Breast epithelium (tissue), 4 donors: ENCODE data around the gene SPOCK1. TPM values are rescaled to one million over a fixed set of nuclear protein-coding genes. Genes with fewer than 3 reads are reported as not detected.

ENCODE experiments used
- DNase-seq, 2 donors: peaks; one replicate each; pipeline ENCODE4 v3.0.0-alpha.2; 2019; ENCODE audit warnings: low spot score in 2 of 2
- H3K27ac ChIP-seq, 2 donors: fragments of 200-600 bp; sonication (generic) in 1 of 2; one replicate each; pipeline ENCODE4 v1.5.1; 2016 to 2019; ENCODE audit warnings: mild to moderate bottlenecking in 1 of 2
- H3K27me3 ChIP-seq, 2 donors: fragments of 200-600 bp; sonication (generic) in 1 of 2; one replicate each; pipeline versions ENCODE4 v1.5.1 to v1.6.0; 2017 to 2019; ENCODE audit warnings: control low read depth in 1 of 2, mild to moderate bottlenecking in 1 of 2
- H3K36me3 ChIP-seq: fragments of 200-600 bp; one replicate; pipeline ENCODE4 v1.5.1; 2019
- H3K4me1 ChIP-seq, 2 donors: fragments of 200-600 bp; sonication (generic); one replicate each; pipeline ENCODE4 v1.5.1; 2016 to 2019; ENCODE audit warnings: control low read depth in 1 of 2
- H3K4me3 ChIP-seq, 3 donors: fragments of 200-600 bp; sonication (generic); 1 replicate in 2 of 3; 2 replicates in 1 of 3; pipeline ENCODE4 v1.5.1; 2016 to 2019; ENCODE audit warnings: mild to moderate bottlenecking in 3 of 3, moderate library complexity in 2 of 3
- H3K9me3 ChIP-seq, 2 donors: fragments of 200-600 bp; sonication (generic) in 1 of 2; one replicate each; pipeline ENCODE4 v1.5.1; 2016 to 2019; ENCODE audit warnings: control low read depth in 1 of 2
- POLR2A ChIP-seq: fragments of 450-650 bp; IDR thresholded peaks from one replicate; pipeline ENCODE4 v1.6.1; 2016; ENCODE audit warnings: antibody characterized with exemption, mild to moderate bottlenecking, moderate library complexity
- POLR2AphosphoS5 ChIP-seq, 3 donors: sonication (generic); formaldehyde crosslinking; IDR thresholded peaks; one replicate each; pipeline ENCODE4 v1.6.1; 2017; ENCODE audit warnings: antibody characterized with exemption in 3 of 3
- intact Hi-C: fragments of 100-400 bp; cut with DNase I; formaldehyde crosslinking; loops from one replicate; pipeline ENCODE4 v1.15.1; 2023; ENCODE audit warnings: low total_unique reads
- total RNA-seq, 3 donors: library from RNA; depleted of rRNA; stranded (reverse); fragments of >200 nt; gene quantifications; one replicate each; pipeline ENCODE4 v1.1.0, GENCODE V29; 2016
- TF ChIP-seq, protein P1 (sequence below), 3 donors: fragments of 450-650 bp; IDR thresholded peaks; one replicate each; pipeline ENCODE4 v1.5.1; 2016 to 2017; ENCODE audit warnings: antibody characterized with exemption in 3 of 3, mild to moderate bottlenecking in 3 of 3, moderate library complexity in 3 of 3

The SPOCK1 gene
- total RNA-seq, 3 donors from 2014 or later, result 14.5 to 52.0 (median 24.3) TPM

DNA sequence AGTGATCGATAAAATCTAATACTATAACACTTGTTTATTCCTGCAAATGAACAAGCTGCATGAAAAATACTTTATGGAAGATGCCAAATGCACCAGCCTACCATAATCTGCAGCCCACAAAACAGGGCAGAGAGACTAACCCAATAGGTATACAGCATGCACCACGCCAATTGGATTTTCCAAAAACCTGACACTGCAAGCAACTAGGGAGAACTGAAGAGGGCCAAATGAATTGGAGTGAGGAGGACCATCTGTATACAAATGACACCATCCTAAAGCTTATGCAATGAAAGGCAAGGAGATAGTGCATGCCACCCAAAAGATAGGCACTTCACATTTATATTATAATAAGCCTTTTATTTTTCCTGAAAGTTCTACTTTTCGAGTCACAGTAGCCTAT lies 100.4 kb downstream of the SPOCK1 start:
- Histone ChIP-seq H3K36me3 (no peaks in the 10 kb centered on the region), H3K27me3 (peaks cover 0 to 5% of the 10 kb centered on the region in 2 donors), H3K4me3 (no peak overlapping the region), H3K4me1 (no peaks in the 10 kb centered on the region), H3K9me3 (no peaks in the 10 kb centered on the region), H3K27ac (no peak overlapping the region)
- intact Hi-C loops, result no loop called here
- TF ChIP-seq POLR2AphosphoS5 (IDR thresholded peaks at IDR 0.05) (no peak), POLR2A (no peak)
- TF ChIP-seq, protein P1, sequence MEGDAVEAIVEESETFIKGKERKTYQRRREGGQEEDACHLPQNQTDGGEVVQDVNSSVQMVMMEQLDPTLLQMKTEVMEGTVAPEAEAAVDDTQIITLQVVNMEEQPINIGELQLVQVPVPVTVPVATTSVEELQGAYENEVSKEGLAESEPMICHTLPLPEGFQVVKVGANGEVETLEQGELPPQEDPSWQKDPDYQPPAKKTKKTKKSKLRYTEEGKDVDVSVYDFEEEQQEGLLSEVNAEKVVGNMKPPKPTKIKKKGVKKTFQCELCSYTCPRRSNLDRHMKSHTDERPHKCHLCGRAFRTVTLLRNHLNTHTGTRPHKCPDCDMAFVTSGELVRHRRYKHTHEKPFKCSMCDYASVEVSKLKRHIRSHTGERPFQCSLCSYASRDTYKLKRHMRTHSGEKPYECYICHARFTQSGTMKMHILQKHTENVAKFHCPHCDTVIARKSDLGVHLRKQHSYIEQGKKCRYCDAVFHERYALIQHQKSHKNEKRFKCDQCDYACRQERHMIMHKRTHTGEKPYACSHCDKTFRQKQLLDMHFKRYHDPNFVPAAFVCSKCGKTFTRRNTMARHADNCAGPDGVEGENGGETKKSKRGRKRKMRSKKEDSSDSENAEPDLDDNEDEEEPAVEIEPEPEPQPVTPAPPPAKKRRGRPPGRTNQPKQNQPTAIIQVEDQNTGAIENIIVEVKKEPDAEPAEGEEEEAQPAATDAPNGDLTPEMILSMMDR (IDR thresholded peaks at IDR 0.05), result no peak
- DNase-seq, result no peak

DNA sequence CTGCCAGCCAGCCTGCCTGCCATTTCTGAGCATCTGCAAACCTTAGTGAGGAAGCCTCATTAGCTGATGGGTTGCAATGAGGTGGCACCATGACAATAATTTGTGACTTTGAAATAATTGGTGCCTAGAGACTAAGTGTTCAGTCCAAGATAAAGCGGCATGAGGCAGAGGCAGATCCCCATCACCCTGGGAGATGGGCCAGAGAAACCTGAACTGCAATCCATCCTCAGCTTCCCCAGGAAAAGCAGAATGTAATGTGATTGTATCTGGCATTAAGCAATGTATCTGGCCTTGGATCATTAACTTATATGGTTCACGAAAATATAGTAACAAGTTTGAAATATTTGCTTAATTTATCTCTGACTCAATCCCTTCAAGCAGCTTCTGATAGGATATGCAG lies 101.0 kb downstream of the SPOCK1 start:
- TF ChIP-seq, protein P1 (IDR thresholded peaks at IDR 0.05), result no peak
- TF ChIP-seq POLR2A (no peak), POLR2AphosphoS5 (IDR thresholded peaks at IDR 0.05) (no peak)
- Histone ChIP-seq H3K27ac (no peak overlapping the region), H3K9me3 (no peaks in the 10 kb centered on the region), H3K36me3 (no peaks in the 10 kb centered on the region), H3K4me1 (no peaks in the 10 kb centered on the region), H3K4me3 (no peak overlapping the region), H3K27me3 (peaks cover 0 to 4% of the 10 kb centered on the region in 2 donors)
- intact Hi-C loops, result no loop called here
- no peak for DNase-seq

DNA sequence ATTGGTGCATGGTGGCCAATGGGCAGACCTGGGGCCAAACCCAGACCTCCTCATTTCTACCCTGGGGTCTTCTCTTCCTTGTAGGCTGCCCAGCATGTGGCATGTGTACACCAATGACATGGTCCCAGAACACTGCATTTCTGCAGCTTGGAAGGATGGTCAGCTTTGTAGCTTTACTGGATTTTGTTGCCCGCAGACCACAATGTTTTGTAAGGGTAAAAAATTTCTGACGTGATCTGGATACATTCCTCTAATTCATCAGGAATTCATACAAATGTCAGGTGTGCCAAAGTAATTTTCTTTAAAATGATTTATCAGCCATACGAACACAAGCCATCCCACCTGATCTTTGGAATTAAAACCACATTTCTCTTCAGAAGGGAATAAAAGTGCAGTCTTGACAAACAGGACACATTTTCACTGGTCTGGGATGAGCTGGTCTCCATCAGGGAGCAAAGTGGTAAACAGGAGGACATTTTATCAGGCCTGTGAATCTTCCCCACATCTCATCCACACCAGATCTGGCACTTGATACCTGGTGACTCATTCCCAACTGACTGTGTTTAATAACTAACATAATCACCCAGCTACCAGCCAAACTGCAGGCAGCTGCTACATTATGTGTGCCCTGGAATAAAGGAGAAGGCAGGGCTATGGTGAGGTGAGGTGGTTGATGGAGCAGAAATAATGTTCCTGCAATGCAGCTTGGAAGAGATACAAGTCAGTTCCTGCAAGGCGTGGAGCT lies 103.9 kb downstream of the SPOCK1 start:
- Histone ChIP-seq H3K27me3 (peaks cover 0 to 4% of the 10 kb centered on the region in 2 donors), H3K36me3 (no peaks in the 10 kb centered on the region), H3K4me3 (no peak overlapping the region), H3K27ac (no peak overlapping the region), H3K4me1 (no peaks in the 10 kb centered on the region), H3K9me3 (no peaks in the 10 kb centered on the region)
- intact Hi-C loops, result no loop called here
- DNase-seq, result no peak
- TF ChIP-seq POLR2A (no peak), POLR2AphosphoS5 (IDR thresholded peaks at IDR 0.05) (no peak)
- TF ChIP-seq, protein P1 (IDR thresholded peaks at IDR 0.05), result no peak

DNA sequence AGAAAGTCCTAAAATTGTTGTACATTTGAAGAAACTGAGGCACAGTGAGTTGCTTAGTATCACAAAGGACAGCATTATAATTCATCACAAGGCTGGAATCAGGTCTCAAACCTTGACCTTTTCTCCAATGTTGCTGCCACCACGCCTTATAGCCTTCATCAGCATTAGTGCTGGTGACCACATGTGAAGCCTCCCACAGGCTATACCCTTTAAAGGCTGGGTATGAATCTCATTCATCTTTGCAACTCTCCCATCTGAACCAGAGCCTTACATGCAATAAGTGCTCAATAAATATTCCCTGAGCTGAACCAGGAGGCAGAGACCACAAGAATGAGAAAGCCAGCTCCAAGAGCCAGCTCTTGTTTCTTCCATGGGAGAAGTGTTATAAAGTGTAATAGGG lies 104.7 kb downstream of the SPOCK1 start:
- Histone ChIP-seq H3K9me3 (no peaks in the 10 kb centered on the region), H3K4me3 (no peak overlapping the region), H3K27ac (no peak overlapping the region), H3K27me3 (peaks cover 0 to 4% of the 10 kb centered on the region in 2 donors), H3K4me1 (no peaks in the 10 kb centered on the region), H3K36me3 (no peaks in the 10 kb centered on the region)
- intact Hi-C loops, result no loop called here
- TF ChIP-seq, protein P1 (IDR thresholded peaks at IDR 0.05), result no peak
- TF ChIP-seq POLR2A, result no peak
- DNase-seq, result no peak

DNA sequence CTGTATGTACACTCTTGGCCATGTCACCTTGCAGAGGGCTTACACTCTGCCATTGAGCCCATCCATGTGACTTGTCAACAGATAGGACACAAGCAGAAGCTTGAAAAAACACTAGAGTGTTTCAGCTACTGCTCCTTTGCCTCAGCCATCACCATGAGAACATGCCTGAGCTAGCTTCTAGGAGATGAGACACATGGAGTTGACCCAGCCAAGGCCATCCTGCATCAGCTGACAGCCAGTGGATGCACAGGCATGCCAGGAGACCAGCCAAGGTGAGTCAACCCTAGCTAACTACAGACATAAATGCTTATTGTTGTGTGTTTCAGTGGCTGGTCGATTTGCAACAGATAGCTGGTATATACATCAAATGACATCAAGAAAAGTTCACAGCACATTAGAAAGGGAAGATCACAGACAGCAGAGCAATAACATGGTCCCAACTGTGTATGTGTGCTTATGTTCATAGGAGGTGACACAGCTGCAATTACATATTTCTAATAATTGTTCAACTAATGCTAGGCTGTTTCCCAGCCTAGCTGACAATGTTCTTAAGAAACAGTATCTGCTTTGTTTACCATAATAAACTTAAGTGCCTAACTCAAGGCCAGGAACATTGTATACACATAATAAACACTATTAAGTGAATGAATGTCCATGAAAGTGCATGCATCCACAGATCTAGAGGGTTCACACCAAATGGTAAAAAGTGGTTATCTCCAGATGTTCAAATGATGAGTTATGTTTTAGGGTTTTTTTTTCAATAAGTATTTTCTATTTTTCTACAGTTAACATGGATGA lies 105.7 kb downstream of the SPOCK1 start:
- intact Hi-C loops, result no loop called here
- no peak for TF ChIP-seq POLR2A
- TF ChIP-seq POLR2AphosphoS5 (IDR thresholded peaks at IDR 0.05), result no peak
- TF ChIP-seq, protein P1 (IDR thresholded peaks at IDR 0.05), result no peak
- Histone ChIP-seq H3K4me1 (no peaks in the 10 kb centered on the region), H3K36me3 (no peaks in the 10 kb centered on the region), H3K27ac (no peak overlapping the region), H3K4me3 (no peak overlapping the region), H3K27me3 (peaks cover 0 to 4% of the 10 kb centered on the region in 2 donors), H3K9me3 (no peaks in the 10 kb centered on the region)
- DNase-seq, result no peak
